ENCODE measurements around the gene MYO5B. TPM values are rescaled to one million over a fixed set of nuclear protein-coding genes. Genes with fewer than 3 reads are reported as not detected.

MYO5B gene
- polyA plus RNA-seq, 1 donor from 2014 or later: 0.42 TPM

- no peaks in the 10 kb centered on the region for H3F3A ChIP-seq (ENCODE audit: insufficient read depth, low read length, poor library complexity, severe bottlenecking)
- no peak overlapping the region for H3K9ac ChIP-seq (ENCODE audit: low read length)
Observed at GRCh38 chr18:50004013-50004412, 190.9 kb downstream of the MYO5B start.

GRCh38 chr18:50002781-50003180, 192.2 kb downstream of the MYO5B start:
- no peaks in the 10 kb centered on the region for H4K20me1 ChIP-seq (ENCODE audit: insufficient read depth)
- H3K9me2 ChIP-seq (ENCODE audit: insufficient read depth, low read length): no peaks in the 10 kb centered on the region
- H3K9ac ChIP-seq (ENCODE audit: low read length): no peak overlapping the region

More at GRCh38 chr18:50004013-50004412, 190.9 kb downstream of the MYO5B start:
- Histone ChIP-seq H3K9me3 (ENCODE audit: low read length) (no peaks in the 10 kb centered on the region), H3K36me3 (ENCODE audit: insufficient read depth, low read length) (no peaks in the 10 kb centered on the region), H3K4me2 (ENCODE audit: low read length) (no peak overlapping the region), H3K27me3 (ENCODE audit: insufficient read depth, low read depth, low read length) (no peaks in the 10 kb centered on the region), H3K9me2 (ENCODE audit: insufficient read depth, low read length) (no peaks in the 10 kb centered on the region), H2AFZ (ENCODE audit: low read depth, low read length) (no peak overlapping the region), H3K4me3 (ENCODE audit: low read length) (no peak overlapping the region), H3K27ac (ENCODE audit: low read length) (no peak overlapping the region), H4K20me1 (ENCODE audit: insufficient read depth) (no peaks in the 10 kb centered on the region), H3K79me2 (replicated peaks; ENCODE audit: insufficient read depth, low read length) (no peaks in the 10 kb centered on the region)
- TF ChIP-seq CTCF (IDR thresholded peaks at IDR 0.05; ENCODE audit: poor library complexity, severe bottlenecking) (no peak), REST (IDR thresholded peaks at IDR 0.05; ENCODE audit: borderline replicate concordance) (no peak), SMC3 (conservative IDR thresholded peaks at IDR 0.05; ENCODE audit: poor library complexity) (no peak), TAF1 (IDR thresholded peaks at IDR 0.05; ENCODE audit: low read depth) (no peak), EZH2 (IDR thresholded peaks at IDR 0.05; ENCODE audit: borderline replicate concordance, insufficient read depth, low read length, poor library complexity, severe bottlenecking) (no peak), MXI1 (conservative IDR thresholded peaks at IDR 0.05; ENCODE audit: poor library complexity, severe bottlenecking) (no peak), POLR2AphosphoS5 (IDR thresholded peaks at IDR 0.05) (no peak), RAD21 (conservative IDR thresholded peaks at IDR 0.05) (no peak), EP300 (conservative IDR thresholded peaks at IDR 0.05; ENCODE audit: poor library complexity, severe bottlenecking) (no peak)

More at GRCh38 chr18:50002781-50003180, 192.2 kb downstream of the MYO5B start:
- no peak overlapping the region for H3K4me3 ChIP-seq (ENCODE audit: low read length)
- H3F3A ChIP-seq (ENCODE audit: insufficient read depth, low read length, poor library complexity, severe bottlenecking): no peaks in the 10 kb centered on the region
- no peak overlapping the region for H3K27ac ChIP-seq (ENCODE audit: low read length)
- H3K36me3 ChIP-seq (ENCODE audit: insufficient read depth, low read length): no peaks in the 10 kb centered on the region
- no peaks in the 10 kb centered on the region for H3K27me3 ChIP-seq (ENCODE audit: insufficient read depth, low read depth, low read length)
- no peak overlapping the region for H2AFZ ChIP-seq (ENCODE audit: low read depth, low read length)
- no peak overlapping the region for H3K4me2 ChIP-seq (ENCODE audit: low read length)
- H3K9me3 ChIP-seq (ENCODE audit: low read length): no peaks in the 10 kb centered on the region
- TF ChIP-seq RAD21 (conservative IDR thresholded peaks at IDR 0.05) (no peak), TAF1 (IDR thresholded peaks at IDR 0.05; ENCODE audit: low read depth) (no peak), MXI1 (conservative IDR thresholded peaks at IDR 0.05; ENCODE audit: poor library complexity, severe bottlenecking) (no peak), EP300 (conservative IDR thresholded peaks at IDR 0.05; ENCODE audit: poor library complexity, severe bottlenecking) (no peak), POLR2AphosphoS5 (IDR thresholded peaks at IDR 0.05) (no peak), EZH2 (IDR thresholded peaks at IDR 0.05; ENCODE audit: borderline replicate concordance, insufficient read depth, low read length, poor library complexity, severe bottlenecking) (no peak)
- H3K79me2 ChIP-seq (replicated peaks; ENCODE audit: insufficient read depth, low read length): no peaks in the 10 kb centered on the region
